K562 (cell line): ENCODE measurements around the gene KIF26B.

Source experiments
- BHLHE40 ChIP-seq: IDR thresholded peaks from 2 replicates; pipeline ENCODE4 v1.6.1; 2011; ENCODE audit warnings: low read length, improper control_type of control experiment
- FOXP1 ChIP-seq: sonication (generic); formaldehyde crosslinking; IDR thresholded peaks from 2 replicates; pipeline ENCODE4 v1.8.0; 2022; ENCODE audit warnings: mild to moderate bottlenecking, missing genetic modification reagents
- KAT8 ChIP-seq: fragments of 450-650 bp; IDR thresholded peaks from 2 replicates; pipeline ENCODE4 v1.6.1; 2016; ENCODE audit warnings: low read depth, mild to moderate bottlenecking
- TF ChIP-seq, protein P1 (sequence below): fragments of 250-450 bp; sonication (Bioruptor Pico); IDR thresholded peaks from 2 replicates; pipeline ENCODE4 v1.5.0; 2021

DNA sequence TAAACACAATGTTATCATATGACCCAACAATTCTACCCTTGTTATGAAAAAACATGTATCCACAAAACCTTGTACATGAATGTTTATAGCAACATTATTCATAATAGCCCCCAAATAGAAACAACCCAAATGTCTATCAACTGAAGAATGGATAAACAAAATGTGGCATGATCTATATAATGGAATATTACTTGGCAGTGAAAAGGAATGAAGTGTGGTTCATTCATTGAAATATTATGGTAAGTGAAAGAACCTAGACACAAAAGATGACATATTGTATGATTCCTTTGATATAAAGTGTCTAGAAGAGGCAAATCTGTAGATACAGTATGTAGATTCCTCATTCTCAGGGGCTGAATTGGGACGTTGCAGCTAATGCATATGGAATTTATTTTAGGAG lies 151.2 kb downstream of the KIF26B start:
- TF ChIP-seq FOXP1 (CRISPR knock-in tag), result no peak
- no peak for TF ChIP-seq BHLHE40
- TF ChIP-seq, protein P1, sequence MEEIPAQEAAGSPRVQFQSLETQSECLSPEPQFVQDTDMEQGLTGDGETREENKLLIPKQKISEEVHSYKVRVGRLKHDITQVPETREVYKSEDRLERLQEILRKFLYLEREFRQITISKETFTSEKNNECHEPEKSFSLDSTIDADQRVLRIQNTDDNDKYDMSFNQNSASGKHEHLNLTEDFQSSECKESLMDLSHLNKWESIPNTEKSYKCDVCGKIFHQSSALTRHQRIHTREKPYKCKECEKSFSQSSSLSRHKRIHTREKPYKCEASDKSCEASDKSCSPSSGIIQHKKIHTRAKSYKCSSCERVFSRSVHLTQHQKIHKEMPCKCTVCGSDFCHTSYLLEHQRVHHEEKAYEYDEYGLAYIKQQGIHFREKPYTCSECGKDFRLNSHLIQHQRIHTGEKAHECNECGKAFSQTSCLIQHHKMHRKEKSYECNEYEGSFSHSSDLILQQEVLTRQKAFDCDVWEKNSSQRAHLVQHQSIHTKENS (CRISPR knock-in tag), result no peak
- no peak for TF ChIP-seq KAT8
